HG03280 (cell line): ENCODE results near the gene KCNJ1.

Experiments used
- ATAC-seq: cut with Tn5 transposase; IDR thresholded peaks from one replicate; pipeline ENCODE4 v1.9.1; 2021; ENCODE audit warnings: mild to moderate bottlenecking, moderate library complexity; ENCODE audit not compliant: unreplicated experiment

KCNJ1 gene

DNA sequence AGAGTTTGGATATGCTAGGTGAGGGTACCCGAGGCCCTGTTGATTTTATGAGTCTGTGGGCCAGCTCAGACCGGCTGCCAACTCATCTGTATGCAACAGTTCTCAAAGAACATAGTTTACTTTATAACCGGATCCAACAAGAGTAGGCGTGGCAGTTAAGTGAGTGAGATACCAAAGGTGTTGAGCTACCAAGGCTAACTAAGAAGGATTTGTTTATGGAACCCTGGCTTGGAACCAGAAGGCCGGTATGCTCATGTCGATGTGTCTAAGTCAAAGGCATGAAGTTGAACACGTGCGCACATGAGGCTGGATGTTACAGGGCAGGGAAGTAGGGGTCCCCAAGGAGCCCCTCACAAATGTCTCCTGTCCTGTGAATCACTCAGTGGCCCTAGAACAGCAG lies at the start of gene KCNJ1:
Gene KCNJ1 (minus strand): TSS at position 20 of the 400 bp plus-strand sequence. CDS start 27,053 bp downstream, outside the sequence.
- ATAC-seq = no peak

DNA sequence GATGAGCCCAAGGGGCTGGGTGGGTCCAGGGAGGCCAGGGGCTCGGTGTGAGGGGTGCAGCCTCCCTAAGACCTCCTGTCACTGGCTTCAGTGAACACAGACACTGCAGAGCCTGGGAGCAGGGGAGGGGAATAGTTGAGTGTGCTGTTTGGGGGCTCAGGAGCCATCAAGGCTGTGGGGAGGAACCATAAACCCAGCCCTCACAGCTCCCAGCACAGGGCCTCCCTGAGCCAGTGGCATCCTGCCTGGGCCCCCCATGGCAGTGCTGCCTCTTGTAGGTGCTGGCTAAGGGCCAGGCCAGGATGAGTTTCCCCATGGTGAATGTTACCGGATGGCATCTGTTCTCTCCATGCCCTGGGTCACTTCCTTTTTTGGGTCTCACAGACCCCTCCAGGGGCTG lies 49.6 kb upstream of the KCNJ1 start:
- ATAC-seq = no peak

DNA sequence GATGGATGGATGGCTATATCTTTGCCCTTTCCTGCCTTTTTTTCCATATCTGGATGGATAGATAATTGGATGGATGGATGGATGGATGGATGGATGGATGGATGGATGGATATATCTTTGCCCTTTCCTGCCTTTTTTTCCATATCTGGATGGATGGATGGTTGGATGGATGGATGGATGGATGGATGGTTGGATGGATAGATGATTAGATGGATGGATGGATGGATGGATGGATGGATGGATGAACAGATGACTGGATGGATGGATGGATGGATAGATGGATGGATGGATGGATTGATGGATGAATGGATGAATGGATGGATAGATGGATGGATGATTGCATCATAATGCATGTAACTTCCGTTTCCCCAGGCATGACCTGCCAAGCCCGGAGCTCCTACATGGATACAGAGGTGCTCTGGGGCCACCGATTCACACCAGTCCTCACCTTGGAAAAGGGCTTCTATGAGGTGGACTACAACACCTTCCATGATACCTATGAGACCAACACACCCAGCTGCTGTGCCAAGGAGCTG lies 49.0 kb upstream of the KCNJ1 start:
- no peak for ATAC-seq

DNA sequence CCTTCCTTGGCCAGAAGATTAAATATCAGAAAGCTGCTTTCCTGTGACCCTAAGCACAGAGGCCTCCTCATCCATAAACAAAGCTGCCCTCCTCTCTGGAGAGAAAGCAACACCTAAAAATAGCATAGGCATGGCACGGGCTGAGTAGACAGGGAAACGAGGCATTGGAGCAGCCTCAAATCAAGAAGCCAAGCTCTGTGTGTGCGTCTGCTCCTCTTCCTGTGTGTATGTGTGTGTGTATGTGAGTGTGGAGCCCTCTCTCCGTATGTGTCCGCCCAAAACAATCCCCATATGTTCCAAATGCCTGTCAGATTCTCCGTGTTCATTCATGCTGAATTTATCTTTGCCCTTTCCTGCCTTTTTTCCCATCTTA lies 48.0 kb upstream of the KCNJ1 start:
- ATAC-seq = no peak

DNA sequence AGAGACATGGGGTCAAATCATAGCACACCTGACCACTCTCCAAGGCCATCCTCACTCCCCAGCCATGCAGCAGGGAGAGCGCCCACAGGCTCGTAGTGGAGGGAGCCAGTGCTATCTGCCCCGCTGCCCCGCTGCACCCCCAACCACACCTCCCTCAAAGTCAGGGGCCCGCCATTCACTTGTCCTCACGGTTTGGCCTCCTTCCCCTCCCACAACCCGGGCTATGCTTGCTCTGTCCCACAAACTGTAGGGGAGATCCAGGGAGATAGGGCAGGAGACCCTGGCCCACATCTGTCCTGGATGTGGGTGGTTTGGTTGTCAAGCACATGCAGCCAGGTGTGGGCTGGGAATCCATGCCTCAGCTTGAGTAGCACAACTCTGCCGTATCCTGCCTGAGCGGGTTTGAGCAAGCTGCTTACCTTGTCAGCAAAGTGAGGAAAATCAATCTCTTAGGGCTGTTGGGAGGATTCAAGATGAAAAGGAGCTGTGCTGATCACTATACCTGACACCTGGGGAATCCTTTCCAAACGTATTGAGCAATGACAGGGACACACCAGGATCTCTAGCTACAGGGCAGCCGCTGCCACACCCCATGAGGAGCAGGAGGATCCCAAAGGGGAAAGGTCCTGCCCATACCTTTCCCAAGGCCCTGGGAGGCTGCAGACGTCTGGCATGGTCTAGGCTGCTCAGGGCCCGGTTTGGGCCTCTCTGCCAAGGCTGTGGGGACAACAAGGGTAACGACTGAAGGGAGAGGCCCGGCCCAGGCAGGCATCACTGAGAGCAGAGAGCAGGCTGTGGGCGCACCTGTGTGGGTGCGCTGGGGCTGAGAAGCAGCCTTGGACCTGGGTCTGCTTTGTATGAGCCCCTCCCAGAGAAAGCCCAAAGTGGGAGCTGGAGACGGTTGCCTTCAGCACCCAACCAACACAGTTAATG lies 47.4 kb upstream of the KCNJ1 start:
- no peak for ATAC-seq

DNA sequence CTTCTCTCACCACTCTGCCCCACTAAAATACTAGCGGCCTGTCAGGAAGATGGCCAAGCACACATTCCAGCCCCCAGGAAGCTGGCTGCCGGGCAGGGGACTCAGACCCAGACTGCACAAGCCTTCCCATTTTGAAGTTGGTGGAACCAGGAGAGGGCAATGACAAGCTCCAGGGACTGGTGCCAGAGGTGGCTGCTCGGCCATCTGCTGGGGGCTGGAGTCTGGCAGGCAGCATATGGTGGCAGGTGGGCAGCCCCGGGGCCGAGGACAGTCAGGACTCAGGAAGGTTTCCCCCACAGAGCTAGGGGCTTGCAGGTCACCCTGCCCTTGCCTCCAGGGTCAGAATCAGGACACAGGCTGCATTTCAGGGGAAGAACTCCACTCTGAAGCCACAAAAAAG lies 46.7 kb upstream of the KCNJ1 start:
- no peak for ATAC-seq

DNA sequence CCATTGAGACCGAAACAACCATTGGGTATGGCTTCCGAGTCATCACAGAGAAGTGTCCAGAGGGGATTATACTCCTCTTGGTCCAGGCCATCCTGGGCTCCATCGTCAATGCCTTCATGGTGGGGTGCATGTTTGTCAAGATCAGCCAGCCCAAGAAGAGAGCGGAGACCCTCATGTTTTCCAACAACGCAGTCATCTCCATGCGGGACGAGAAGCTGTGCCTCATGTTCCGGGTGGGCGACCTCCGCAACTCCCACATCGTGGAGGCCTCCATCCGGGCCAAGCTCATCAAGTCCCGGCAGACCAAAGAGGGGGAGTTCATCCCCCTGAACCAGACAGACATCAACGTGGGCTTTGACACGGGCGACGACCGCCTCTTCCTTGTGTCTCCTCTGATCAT lies 44.6 kb upstream of the KCNJ1 start:
- ATAC-seq = no peak

DNA sequence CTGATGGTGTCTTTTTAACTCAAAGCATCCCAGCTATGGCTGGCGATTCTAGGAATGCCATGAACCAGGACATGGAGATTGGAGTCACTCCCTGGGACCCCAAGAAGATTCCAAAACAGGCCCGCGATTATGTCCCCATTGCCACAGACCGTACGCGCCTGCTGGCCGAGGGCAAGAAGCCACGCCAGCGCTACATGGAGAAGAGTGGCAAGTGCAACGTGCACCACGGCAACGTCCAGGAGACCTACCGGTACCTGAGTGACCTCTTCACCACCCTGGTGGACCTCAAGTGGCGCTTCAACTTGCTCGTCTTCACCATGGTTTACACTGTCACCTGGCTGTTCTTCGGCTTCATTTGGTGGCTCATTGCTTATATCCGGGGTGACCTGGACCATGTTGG lies 44.1 kb upstream of the KCNJ1 start:
- no peak for ATAC-seq

DNA sequence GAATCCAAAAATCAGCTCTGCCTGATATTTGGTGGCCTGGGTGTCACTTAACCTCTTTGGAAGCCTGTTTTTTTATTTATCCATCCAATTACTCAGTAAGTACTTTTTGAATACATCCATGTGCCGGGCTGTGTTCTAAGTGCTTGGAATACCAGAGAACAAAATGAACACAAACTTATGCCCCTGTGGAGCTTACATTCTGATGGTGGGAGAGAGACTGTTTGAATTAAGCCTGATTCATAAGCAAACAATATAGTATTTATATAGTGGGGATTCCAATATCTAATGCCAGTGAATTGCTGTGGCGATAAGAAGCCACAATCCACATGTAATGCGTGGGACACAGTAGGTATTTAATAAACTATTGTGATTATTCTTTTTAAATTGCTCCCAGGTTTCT lies 43.5 kb upstream of the KCNJ1 start:
- no peak for ATAC-seq

DNA sequence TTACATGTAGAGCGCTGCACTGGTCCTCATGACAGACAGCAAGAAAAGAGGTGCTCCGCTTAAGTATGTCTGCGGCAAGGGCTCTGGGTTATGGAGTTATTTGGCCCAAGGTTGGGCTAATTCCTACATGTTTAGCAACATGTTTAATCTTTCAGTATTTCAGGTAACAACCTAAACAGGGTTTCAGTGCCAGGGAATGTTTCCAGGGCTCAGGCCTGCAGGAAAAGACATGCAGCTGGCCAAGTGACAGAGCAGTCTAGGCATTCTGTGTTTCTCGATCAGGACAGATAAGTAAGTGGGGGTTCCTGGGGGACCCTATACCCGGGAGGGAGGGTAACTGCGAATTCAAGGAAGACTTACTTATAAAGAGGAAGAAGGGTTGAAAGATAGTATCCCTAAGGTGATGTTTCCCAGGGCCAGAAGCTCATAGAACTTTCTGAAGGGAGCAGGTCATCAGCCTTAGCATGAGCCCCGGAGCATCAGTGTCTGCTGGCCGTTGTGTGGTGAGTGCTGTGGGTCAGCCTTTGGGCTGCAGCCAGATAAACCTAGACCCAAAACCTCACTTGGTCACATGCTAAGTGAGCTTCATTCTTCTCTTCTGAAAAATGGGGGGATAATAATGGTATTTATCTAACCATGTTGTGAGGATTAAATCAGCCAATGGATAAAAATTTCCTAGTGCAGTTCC lies 42.5 kb upstream of the KCNJ1 start:
- no peak for ATAC-seq

DNA sequence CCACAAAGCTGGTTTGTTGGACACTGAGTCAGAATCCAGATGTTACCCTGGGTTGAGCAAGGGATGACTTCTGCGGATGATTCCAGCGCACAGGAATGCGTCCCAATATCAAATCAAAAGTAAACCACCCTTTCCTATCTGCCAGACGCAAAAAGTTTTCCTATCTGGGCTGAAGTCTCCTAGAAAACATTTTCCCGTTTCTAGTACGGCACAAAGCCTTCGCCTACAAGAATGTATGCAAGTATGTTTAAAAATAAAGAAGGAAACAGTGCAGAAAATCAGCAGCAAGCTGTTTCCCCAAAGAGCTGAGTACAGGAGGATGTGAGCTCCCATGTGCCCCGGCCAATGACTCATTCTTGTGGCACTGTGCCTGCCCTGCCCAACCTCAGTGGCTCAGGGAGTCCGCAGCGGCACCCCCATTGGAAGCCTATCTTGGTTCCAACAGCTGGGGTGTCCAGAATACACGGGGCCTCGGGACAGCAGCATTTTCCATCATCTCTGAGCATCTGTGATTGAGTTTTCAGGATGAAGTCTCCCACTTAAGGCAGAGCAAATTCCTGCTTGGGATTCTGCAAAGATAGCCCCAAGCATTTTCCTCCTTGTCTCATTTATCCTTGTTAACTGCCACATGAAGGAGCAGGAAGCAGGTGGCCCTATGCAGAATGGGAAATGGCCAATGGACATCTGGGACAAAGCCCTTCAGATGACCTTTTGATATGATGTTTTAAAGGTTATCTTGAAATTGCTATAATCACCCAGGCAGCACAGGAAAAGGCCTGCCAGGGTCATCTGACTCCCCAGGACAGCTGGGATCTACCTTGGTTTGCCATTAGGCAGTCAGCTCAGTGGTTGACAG lies 41.5 kb upstream of the KCNJ1 start:
- no peak for ATAC-seq

DNA sequence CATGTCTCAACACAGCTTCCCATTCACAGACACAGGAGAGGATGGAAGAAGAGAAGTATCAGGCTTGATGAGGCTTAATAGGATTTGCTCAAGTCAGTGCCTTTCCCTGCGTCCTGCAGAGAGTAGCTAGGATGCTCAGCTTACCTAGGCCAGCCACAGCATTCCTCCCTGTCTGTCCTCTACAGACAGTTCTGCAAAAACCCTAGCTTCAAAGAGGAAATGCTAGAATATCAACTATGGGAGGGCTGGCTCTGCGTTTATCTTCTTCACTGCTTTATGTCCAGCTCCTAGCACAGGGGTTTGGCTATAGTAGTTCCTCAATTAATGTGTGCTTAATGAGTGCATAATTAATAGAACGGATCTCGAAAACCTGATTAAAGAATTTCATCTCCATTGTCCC lies 40.5 kb upstream of the KCNJ1 start:
- ATAC-seq = no peak

DNA sequence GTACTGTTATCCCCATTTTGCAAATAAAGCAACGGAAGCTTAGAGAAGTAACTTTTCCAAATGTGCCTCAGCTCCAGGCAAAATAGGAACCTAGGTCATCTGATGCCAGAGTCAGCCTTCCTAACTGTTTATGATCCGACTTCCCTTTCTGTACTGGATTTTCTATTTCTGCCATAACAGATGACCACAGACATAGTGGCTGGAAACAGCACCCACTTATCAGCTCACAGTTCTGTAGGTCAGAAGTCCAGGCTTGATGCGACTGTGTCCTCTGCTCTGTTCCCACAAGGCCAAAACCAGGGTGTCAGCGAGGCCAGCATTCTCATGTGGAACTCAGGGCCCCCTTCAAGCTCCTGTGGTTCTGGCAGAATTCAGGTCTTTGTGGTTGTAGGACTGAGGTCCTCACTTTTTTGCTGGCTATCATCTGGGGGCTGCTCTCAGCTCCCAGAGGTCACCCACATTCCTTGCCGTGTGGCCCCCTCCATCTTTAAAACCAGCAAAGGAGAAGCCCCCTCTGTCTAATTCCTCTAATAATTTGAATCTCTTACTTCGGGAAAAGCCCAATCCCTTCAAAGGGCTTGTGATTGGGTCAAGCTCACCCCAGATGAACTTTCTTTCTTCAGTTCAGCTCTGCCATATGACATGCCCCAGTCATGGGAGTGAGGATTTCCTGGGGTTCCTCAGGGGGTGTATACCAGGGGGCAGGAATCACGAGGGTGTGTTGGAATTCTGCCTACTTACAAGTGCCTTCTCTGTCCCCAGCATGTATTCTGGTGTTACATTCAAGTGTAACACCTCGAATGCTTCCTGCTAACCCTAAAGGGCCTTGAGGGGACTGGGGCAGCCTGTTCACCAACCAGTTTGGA lies 39.3 kb upstream of the KCNJ1 start:
- ATAC-seq = no peak

DNA sequence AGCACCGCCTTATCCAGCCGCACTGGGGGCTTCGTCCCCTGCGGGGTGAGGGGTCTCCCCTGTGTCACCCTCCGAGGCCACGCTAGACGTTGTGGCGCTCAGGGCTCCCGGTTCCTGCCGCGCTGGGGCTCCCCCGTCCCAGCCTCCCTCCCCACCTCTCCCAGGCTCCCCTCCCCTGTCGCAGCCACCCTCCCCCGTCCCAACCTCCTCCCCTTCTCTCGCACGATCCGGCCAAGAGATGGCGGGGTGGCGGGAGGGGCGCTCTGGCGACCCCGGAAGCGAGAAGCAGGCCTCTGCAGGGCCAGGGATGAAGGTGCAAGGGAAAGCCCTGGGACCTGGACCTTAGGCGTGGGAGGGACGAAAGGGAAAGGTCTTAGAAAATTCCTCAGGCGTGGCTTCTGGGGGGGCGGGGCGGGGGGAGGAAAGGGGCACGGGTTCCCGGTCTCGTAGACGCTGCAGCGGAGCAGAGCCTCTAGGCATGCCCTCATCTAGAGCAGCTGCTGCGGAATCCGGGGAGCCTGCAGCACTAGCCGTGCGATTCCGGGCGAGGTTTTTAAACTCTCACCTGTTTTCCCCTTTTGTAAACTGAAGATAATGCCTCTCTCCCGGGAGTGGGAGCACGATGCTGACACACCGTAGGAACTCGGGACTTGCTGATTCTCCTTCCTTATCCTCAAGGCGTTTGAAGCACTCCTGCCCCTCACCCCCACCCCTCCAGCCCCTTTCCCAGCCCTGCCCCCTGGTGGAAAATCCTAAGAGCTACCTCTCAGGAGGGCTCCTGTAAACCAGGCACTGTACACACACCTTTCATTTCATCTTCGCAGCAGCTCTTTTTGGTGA lies 38.5 kb upstream of the KCNJ1 start:
- ATAC-seq = no peak

DNA sequence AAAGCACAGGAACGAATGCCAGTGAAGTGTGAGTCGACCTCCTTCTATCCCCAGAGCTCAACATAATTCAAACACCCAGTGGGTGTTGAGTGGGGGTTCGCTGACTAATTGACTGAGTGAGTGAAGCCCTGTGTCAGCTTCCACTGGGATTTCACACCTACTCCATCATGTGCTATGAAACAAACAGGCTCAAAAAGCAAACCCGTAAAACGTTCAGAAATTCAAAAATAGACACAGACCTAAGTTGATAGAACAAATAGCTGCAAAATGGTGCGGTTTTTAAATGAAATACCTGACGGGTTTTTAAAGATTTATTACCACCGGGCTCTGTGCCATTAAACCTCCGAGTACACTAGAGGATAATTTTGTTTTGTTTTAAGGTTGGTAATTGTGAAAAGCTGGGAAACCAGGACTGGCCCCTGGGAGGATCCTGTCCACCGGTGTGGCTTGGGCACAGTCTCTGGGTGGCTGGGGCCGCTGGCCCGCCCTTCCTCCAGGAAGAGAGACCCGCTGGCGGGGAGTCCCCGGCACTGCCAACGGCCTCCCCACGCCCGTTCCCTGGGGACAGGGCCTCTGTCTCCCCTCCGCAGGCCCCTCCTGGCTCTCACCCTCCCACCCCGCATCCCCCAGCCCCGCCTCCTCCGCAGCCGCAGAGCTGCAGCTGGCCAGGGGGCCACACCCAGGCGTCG lies 37.7 kb upstream of the KCNJ1 start:
- ATAC-seq = no peak

DNA sequence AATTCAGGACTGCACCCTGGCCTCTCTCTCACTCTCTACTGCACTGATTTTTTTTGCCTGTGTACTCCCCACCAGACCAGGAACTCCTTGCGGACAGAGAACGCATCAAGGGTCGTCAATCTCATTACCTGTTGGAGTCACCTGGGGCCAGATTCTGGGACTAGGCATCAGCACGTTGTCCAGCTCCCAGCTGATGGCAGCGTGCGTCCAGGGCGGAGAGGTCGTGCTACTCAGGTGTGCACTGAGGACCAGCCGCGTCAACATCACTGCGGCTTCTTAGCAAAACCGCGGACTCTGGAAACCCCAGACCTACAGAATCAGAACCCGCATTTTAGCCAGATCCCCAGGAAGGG lies 37.2 kb upstream of the KCNJ1 start:
- ATAC-seq = no peak

DNA sequence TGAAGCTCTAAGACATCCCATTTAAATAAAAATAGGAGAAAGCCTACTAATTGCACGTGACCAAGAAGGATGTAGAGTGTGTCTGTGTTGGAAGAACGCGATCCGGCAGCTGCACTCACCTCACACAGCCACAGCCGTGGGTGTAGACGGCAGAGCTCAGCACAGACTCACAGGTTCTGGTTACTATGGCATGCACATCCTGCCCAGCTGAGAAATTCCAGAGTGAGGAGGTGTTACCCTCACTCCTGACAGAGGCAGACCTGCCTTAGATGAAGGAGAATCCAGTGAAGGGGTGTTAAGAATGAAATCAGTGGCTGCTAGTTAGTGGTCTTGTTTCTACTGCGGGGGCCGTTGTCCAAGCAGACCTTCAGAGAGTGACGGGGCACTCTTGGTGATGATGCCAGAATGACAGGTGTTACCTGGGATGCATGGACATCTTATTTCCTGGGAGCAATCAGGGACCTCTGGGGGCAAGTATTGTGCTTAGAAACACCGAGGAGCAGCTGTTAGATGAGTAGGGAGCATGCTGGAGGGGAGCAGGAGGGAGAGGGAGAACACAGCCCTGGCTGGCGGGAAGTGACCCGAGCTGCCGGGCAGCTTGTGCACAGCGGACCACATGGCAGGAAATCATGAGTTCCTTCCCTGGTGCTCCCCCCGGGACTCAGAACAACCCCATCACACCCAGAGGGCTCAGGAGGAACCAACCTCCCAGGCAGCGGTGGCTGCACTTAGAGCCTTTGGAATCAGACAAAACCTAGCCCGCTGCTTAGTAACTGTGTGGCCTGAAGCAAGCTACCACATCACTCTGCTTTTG lies 36.4 kb upstream of the KCNJ1 start:
- no peak for ATAC-seq

DNA sequence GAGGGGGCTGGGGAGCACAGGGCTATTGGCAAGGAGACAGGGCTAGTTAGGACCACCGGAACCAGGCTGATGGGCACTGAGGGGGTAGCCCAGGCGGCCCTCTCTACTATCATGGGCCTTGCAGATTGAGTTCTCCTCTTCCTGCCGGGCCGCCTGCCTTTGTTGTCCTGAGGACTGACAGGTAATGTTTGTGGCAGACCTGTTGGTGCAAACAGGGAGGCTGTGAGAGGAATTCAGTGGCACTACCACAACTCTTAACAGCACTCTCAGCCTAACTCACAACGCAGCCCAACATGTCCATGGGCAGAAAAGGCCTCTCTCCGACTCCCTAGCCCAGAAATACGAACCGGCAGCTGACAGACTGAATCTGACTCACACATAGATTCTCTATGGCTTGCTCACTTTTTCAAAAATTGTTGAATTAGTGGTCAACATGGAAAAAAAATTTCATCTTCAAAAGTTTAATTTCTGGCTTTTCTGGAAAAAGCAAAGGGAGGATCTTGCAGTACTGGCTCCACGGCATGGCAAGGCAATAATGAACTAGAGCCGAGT lies 35.5 kb upstream of the KCNJ1 start:
- ATAC-seq = no peak
